HepG2 (cell line): ENCODE data around the gene PCSK5. TPM values are rescaled to one million over a fixed set of nuclear protein-coding genes. Genes with fewer than 3 reads are reported as not detected.

Experiments
- BRF2 ChIP-seq: sonication (generic); formaldehyde crosslinking; IDR thresholded peaks from 2 replicates; pipeline ENCODE4 v1.8.1; 2022; ENCODE audit warnings: mild to moderate bottlenecking, missing genetic modification reagents
- E2F1 ChIP-seq: sonication (generic); formaldehyde crosslinking; IDR thresholded peaks from 2 replicates; pipeline ENCODE4 v1.5.0; 2020; ENCODE audit warnings: missing genetic modification reagents
- HMGA1 ChIP-seq: sonication (generic); formaldehyde crosslinking; conservative IDR thresholded peaks from 2 replicates; pipeline ENCODE4 v1.4.0; 2020; ENCODE audit warnings: missing genetic modification reagents
- HOXA3 ChIP-seq: sonication (generic); formaldehyde crosslinking; IDR thresholded peaks from 2 replicates; pipeline ENCODE4 v1.5.0; 2020; ENCODE audit warnings: missing genetic modification reagents
- IRF2 ChIP-seq: IDR thresholded peaks from 2 replicates; pipeline ENCODE4 v1.6.1; 2018; ENCODE audit warnings: missing genetic modification reagents, missing compliant biosample characterization
- KAT8 ChIP-seq: IDR thresholded peaks from 2 replicates; pipeline ENCODE4 v1.6.1; 2016; ENCODE audit warnings: missing genetic modification reagents, missing compliant biosample characterization
- MED1 ChIP-seq: sonication (generic); formaldehyde crosslinking; IDR thresholded peaks from 2 replicates; pipeline ENCODE4 v1.4.0; 2020; ENCODE audit warnings: missing genetic modification reagents
- MIER3 ChIP-seq: IDR thresholded peaks from 2 replicates; pipeline ENCODE4 v1.6.1; 2016; ENCODE audit warnings: missing compliant biosample characterization, borderline replicate concordance
- MYC ChIP-seq: sonication (generic); formaldehyde crosslinking; IDR thresholded peaks from 2 replicates; pipeline ENCODE4 v1.9.0; 2021; ENCODE audit warnings: missing genetic modification reagents, borderline replicate concordance
- PAX8 ChIP-seq: sonication (generic); formaldehyde crosslinking; IDR thresholded peaks from 2 replicates; pipeline ENCODE4 v1.8.0; 2022; ENCODE audit warnings: mild to moderate bottlenecking, missing genetic modification reagents, borderline replicate concordance
- POGZ ChIP-seq: sonication (generic); formaldehyde crosslinking; IDR thresholded peaks from 2 replicates; pipeline ENCODE4 v1.4.0; 2020; ENCODE audit warnings: mild to moderate bottlenecking, missing genetic modification reagents
- POLR2AphosphoS2 ChIP-seq: IDR thresholded peaks from 2 replicates; pipeline ENCODE4 v1.6.1; 2011; ENCODE audit warnings: low read depth, low read length, improper control_type of control experiment
- SRSF9 ChIP-seq: fragments of 200-400 bp; formaldehyde crosslinking; IDR thresholded peaks from 2 replicates; pipeline ENCODE4 v1.6.1; 2018; ENCODE audit warnings: borderline replicate concordance, mild to moderate bottlenecking, low read depth, low read length; ENCODE audit not compliant: insufficient read depth, poor library complexity, severe bottlenecking
- TGIF2 ChIP-seq: IDR thresholded peaks from 2 replicates; pipeline ENCODE4 v1.6.1; 2016; ENCODE audit warnings: control low read depth, missing compliant biosample characterization
- ZFP90 ChIP-seq: sonication (generic); formaldehyde crosslinking; IDR thresholded peaks from 2 replicates; pipeline ENCODE4 v1.8.0; 2022; ENCODE audit warnings: missing genetic modification reagents, mild to moderate bottlenecking, inconsistent platforms, borderline replicate concordance
- ZNF138 ChIP-seq: sonication (generic); formaldehyde crosslinking; IDR thresholded peaks from 2 replicates; pipeline ENCODE4 v1.5.0; 2020; ENCODE audit warnings: mild to moderate bottlenecking, low read depth, missing genetic modification reagents
- ZNF253 ChIP-seq: sonication (generic); formaldehyde crosslinking; IDR thresholded peaks from 2 replicates; pipeline ENCODE4 v1.8.0; 2022; ENCODE audit warnings: mild to moderate bottlenecking, missing genetic modification reagents, borderline replicate concordance
- ZNF530 ChIP-seq: sonication (generic); formaldehyde crosslinking; IDR thresholded peaks from 2 replicates; pipeline ENCODE4 v1.5.0; 2020; ENCODE audit warnings: low read depth, mild to moderate bottlenecking, missing genetic modification reagents
- ZNF574 ChIP-seq: sonication (generic); formaldehyde crosslinking; IDR thresholded peaks from 2 replicates; pipeline ENCODE4 v1.4.0; 2020; ENCODE audit warnings: missing genetic modification reagents
- polyA plus RNA-seq, 8 experiments: library from polyadenylated mRNA; depleted of rRNA in 3 of 8; stranded (reverse) in 7 of 8; unstranded in 1 of 8; fragments of >200 nt; fragmentation: Illumina TruSeq in 4 of 8; extraction: Trizol in 4 of 8; gene quantifications; 2 replicates each; pipeline versions ENCODE4 v1.2.1 to v1.2.3, GENCODE V29; 2011 to 2016; ENCODE audit warnings: low read depth in 4 of 8, missing spikeins in 1 of 8, mixed read lengths in 1 of 8; ENCODE audit not compliant: insufficient read depth in 1 of 8
- total RNA-seq, 5 experiments: library from RNA; depleted of rRNA; stranded (reverse); fragments of >200 nt; fragmentation: Illumina TruSeq; extraction: Trizol; gene quantifications; 2 replicates each; pipeline ENCODE4 v1.2.3, GENCODE V29; 2016; ENCODE audit warnings: low read depth in 1 of 5
- TF ChIP-seq, protein P1 (sequence below), 2 experiments: IDR thresholded peaks; 2 replicates each; pipeline ENCODE4 v1.6.1; 2011 to 2012; ENCODE audit warnings: low read length in 2 of 2, borderline replicate concordance in 1 of 2, low read depth in 1 of 2, mild to moderate bottlenecking in 1 of 2, moderate library complexity in 1 of 2

PCSK5 gene
- total and polyA plus RNA-seq, 2 of the 13 experiments (the other 11 are each of a cell fraction or from before 2014, with no cell fraction given) = 0.55 to 0.66 TPM

GRCh38 chr9:76394195-76394959 lies 503.9 kb downstream of the PCSK5 start, which contains the start of gene RFK (continued):
- TF ChIP-seq, protein P1, sequence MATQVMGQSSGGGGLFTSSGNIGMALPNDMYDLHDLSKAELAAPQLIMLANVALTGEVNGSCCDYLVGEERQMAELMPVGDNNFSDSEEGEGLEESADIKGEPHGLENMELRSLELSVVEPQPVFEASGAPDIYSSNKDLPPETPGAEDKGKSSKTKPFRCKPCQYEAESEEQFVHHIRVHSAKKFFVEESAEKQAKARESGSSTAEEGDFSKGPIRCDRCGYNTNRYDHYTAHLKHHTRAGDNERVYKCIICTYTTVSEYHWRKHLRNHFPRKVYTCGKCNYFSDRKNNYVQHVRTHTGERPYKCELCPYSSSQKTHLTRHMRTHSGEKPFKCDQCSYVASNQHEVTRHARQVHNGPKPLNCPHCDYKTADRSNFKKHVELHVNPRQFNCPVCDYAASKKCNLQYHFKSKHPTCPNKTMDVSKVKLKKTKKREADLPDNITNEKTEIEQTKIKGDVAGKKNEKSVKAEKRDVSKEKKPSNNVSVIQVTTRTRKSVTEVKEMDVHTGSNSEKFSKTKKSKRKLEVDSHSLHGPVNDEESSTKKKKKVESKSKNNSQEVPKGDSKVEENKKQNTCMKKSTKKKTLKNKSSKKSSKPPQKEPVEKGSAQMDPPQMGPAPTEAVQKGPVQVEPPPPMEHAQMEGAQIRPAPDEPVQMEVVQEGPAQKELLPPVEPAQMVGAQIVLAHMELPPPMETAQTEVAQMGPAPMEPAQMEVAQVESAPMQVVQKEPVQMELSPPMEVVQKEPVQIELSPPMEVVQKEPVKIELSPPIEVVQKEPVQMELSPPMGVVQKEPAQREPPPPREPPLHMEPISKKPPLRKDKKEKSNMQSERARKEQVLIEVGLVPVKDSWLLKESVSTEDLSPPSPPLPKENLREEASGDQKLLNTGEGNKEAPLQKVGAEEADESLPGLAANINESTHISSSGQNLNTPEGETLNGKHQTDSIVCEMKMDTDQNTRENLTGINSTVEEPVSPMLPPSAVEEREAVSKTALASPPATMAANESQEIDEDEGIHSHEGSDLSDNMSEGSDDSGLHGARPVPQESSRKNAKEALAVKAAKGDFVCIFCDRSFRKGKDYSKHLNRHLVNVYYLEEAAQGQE (IDR thresholded peaks at IDR 0.05; ENCODE audit: borderline replicate concordance in 1 of 2, low read depth in 1 of 2, low read length in 2 of 2) = peak in 1 of 2 experiments; percentile 68; a peak in 1 of 4 replicates
- TF ChIP-seq PAX8 (peak; percentile 78; the same call in 1 of the 2 replicates), BRF2 (CRISPR knock-in tag) (peak; percentile 62; the same call in 1 of the 2 replicates), ZNF253 (CRISPR knock-in tag) (no peak), E2F1 (CRISPR knock-in tag) (peak; percentile 13; the same call in 1 of the 2 replicates), HMGA1 (CRISPR knock-in tag) (no peak), ZNF530 (CRISPR knock-in tag) (no peak), POLR2AphosphoS2 (no peak), ZNF138 (CRISPR knock-in tag) (no peak; the same call in 1 of the 2 replicates), MYC (CRISPR knock-in tag) (peak; percentile 51; the same call in 1 of the 2 replicates), TGIF2 (CRISPR knock-in tag) (peak; percentile 27; the same call in 1 of the 2 replicates), POGZ (CRISPR knock-in tag) (peak; percentile 83; the same call in 1 of the 2 replicates), ZNF574 (peak; percentile 54; the same call in 1 of the 2 replicates), MIER3 (CRISPR knock-in tag) (no peak), KAT8 (CRISPR knock-in tag) (peak; percentile 59), IRF2 (CRISPR knock-in tag) (0 out of 2 replicates have a peak, but pooled peaks have one; percentile 21), SRSF9 (no peak), MED1 (CRISPR knock-in tag) (peak; percentile 9), ZFP90 (CRISPR knock-in tag) (no peak; the same call in 1 of the 2 replicates), HOXA3 (CRISPR knock-in tag) (peak; percentile 72)
